Activated naive CD4-positive, alpha-beta T cell treated with anti-CD3 and anti-CD28 coated beads for 36 hours (primary cell): Measurements from ENCODE around the gene HES2. TPM values are rescaled to one million over a fixed set of nuclear protein-coding genes. Genes with fewer than 3 reads are reported as not detected.
"Not testable (repeated sequence)": the region's sequence is repeated elsewhere in the genome, so short reads cannot be mapped to it uniquely, and the experiment has no call there.

Experiments used
- CTCF ChIA-PET: fragments of 350-600 bp; sonication (Branson Sonifier 250); formaldehyde crosslinking; loops from one replicate; lab custom pipeline; 2021; ENCODE audit warnings: antibody characterized with exemption; lab: Charles Lee
- DNase-seq: peaks from one replicate; pipeline ENCODE4 v3.0.0-alpha.2; 2020
- H3K27ac Mint-ChIP-seq: one replicate; pipeline ENCODE4 v1.8.0; 2021; ENCODE audit warnings: mild to moderate bottlenecking, mixed read lengths
- H3K27me3 Mint-ChIP-seq: one replicate; pipeline ENCODE4 v1.8.0; 2021; ENCODE audit warnings: low read depth, mixed read lengths
- H3K36me3 Mint-ChIP-seq: one replicate; pipeline ENCODE4 v1.8.0; 2021; ENCODE audit warnings: low read depth, mixed read lengths
- H3K4me1 Mint-ChIP-seq: one replicate; pipeline ENCODE4 v1.8.0; 2021; ENCODE audit warnings: low read depth, mixed read lengths
- H3K4me3 Mint-ChIP-seq: one replicate; pipeline ENCODE4 v1.8.0; 2021; ENCODE audit warnings: mild to moderate bottlenecking, moderate library complexity, mixed read lengths
- H3K9me3 Mint-ChIP-seq: one replicate; pipeline ENCODE4 v1.8.0; 2021; ENCODE audit warnings: mixed read lengths
- intact Hi-C: fragments of 100-400 bp; cut with micrococcal nuclease; formaldehyde crosslinking; loops from one replicate; pipeline ENCODE4 v1.15.1; 2023
- total RNA-seq, 2 experiments: library from RNA; stranded (reverse); gene quantifications; one replicate each; pipeline ENCODE4 v1.2.3, GENCODE V29; 2021

Gene HES2
- total RNA-seq, 2 experiments from 2014 or later: 0.14 to 0.74 TPM

GRCh38 chr1:6409053-6409452 is 10.7 kb downstream of the HES2 start:
- no peak overlapping the region for H3K4me3 Mint-ChIP-seq
- DNase-seq: no peak
- no peak overlapping the region for H3K27ac Mint-ChIP-seq
- CTCF ChIA-PET: interaction anchor here (0.7 to 1.4 kb wide), 2 partner anchors 29 to 61 kb away, joined by 3 read pairs; no protein-coding TSS in a partner anchor
- H3K9me3 Mint-ChIP-seq: no peaks in the 10 kb centered on the region
- peaks cover 2% of the 10 kb centered on the region for H3K4me1 Mint-ChIP-seq
- H3K36me3 Mint-ChIP-seq: no peaks in the 10 kb centered on the region
- peaks cover 10% of the 10 kb centered on the region for H3K27me3 Mint-ChIP-seq
- intact Hi-C loops: no loop called here

DNA sequence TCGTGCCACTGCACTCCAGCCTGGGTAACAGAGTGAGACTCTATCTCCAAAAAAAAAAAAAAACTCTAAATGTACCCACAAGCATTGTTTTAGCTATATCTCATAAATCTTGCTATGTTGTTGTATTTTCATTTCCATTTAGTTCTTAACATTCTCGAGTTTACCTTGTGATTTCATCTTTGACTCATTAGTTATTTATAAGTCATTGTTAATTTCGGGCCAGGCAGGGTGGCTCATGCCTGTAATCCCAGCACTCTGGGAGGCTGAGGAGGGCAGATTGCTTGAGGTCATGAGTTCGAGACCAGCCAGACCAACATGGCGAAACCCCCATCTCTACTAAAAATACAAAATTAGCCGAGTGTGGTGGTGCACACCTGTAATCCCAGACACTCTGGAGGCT is 11.7 kb downstream of the HES2 start:
- no peak for DNase-seq
- no peak overlapping the region for H3K27ac Mint-ChIP-seq
- H3K9me3 Mint-ChIP-seq: no peaks in the 10 kb centered on the region
- H3K36me3 Mint-ChIP-seq: no peaks in the 10 kb centered on the region
- no peak overlapping the region for H3K4me3 Mint-ChIP-seq
- H3K4me1 Mint-ChIP-seq: peaks cover 3% of the 10 kb centered on the region
- intact Hi-C loops: no loop called here
- CTCF ChIA-PET: interaction anchor here (0.8 to 1.5 kb wide), 3 partner anchors 30 to 81 kb away, joined by 3 to 5 read pairs (median 3); no protein-coding TSS in a partner anchor
- peaks cover 10% of the 10 kb centered on the region for H3K27me3 Mint-ChIP-seq

DNA sequence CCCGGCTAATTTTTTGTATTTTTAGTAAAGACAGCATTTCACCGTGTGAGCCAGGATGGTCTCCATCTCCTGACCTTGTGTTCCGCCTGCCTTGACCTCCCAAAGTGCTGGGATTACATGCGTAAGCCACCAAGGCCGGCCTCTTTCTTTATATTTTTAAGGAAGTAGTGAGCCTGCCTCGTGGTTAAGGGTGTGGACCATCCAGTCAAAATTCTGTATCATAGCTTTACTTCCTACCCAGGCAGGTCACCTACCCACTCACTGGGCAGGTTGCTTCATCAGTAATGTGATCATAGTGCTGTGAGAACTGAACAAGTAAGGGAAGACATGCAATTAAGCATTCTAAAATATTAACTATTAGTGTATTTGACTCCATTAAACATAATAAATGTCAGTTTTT is 18.0 kb downstream of the HES2 start:
- Mint-ChIP-seq H3K36me3 (no peaks in the 10 kb centered on the region), H3K27me3 (no peaks in the 10 kb centered on the region), H3K27ac (no peak overlapping the region), H3K4me3 (no peak overlapping the region), H3K4me1 (peaks cover 3% of the 10 kb centered on the region), H3K9me3 (no peaks in the 10 kb centered on the region)
- intact Hi-C loops: no loop called here
- CTCF ChIA-PET: interaction anchor here (0.5 to 5.8 kb wide), 6 partner anchors 26 to 154 kb away, joined by 3 to 49 read pairs (median 4); no protein-coding TSS in a partner anchor
- no peak for DNase-seq

DNA sequence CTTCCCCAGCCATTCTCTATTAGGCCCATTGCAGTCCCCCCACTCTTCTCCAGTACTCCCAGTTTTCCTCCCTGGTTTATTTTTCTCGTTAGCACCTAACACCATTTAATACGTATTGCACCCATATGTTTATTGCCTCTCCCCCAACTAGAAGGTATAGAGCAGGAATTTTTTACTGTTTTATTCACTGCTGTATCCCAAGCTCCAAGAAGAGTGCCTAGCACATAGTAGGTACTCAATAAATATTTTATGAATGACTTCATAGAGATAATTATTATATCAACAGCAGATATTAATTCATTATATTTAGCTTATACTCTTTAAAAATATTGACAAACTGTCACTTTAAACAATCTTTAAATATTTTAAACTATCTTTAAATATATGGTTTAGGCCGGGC is 20.4 kb downstream of the HES2 start:
- Mint-ChIP-seq H3K4me3 (no peak overlapping the region), H3K27me3 (no peaks in the 10 kb centered on the region), H3K27ac (no peak overlapping the region), H3K4me1 (peaks cover 9% of the 10 kb centered on the region), H3K36me3 (no peaks in the 10 kb centered on the region), H3K9me3 (no peaks in the 10 kb centered on the region)
- intact Hi-C loops: no loop called here
- CTCF ChIA-PET: interaction anchor here (0.9 to 1.7 kb wide), 4 partner anchors 37 to 55 kb away, joined by 3 to 5 read pairs (median 4); no protein-coding TSS in a partner anchor
- no peak for DNase-seq

DNA sequence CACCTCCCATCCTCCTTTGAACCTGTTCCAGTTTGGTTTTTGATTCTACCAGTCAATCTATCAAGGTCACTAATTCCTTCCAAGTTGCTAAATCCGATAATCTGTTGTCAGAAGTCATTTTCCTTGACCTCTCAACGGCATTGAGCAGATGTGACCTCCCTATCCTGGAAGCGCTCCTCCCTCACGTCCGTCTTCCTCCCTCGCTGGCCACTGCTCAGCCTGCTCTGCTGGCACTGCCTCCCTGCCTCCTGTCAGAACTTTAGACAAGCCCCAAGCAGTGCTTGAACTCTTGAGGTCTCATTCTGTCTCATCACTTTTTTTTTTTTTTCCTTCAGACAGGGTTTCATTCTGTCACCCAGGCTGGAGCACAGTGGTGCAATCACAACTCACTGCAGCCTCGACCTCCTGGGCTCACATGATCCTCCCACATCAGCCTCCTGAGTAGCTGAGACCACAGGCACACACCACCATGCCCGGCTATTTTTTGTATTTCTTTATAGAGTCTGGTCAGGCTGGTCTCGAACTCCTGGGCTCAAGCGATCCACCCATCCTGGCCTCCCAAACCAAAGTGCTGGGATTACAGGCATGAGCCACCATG is 21.8 kb downstream of the HES2 start:
- Mint-ChIP-seq H3K4me3 (no peak overlapping the region), H3K9me3 (no peaks in the 10 kb centered on the region), H3K27me3 (no peaks in the 10 kb centered on the region), H3K4me1 (peaks cover 11% of the 10 kb centered on the region), H3K36me3 (peaks cover 1% of the 10 kb centered on the region), H3K27ac (no peak overlapping the region)
- no peak for DNase-seq
- intact Hi-C loops: loop anchor here (2.0 kb wide), 1 partner anchor 151 kb away; no protein-coding TSS in a partner anchor
- CTCF ChIA-PET: interaction anchor here (0.8 to 5.2 kb wide), 5 partner anchors 8 to 151 kb away, joined by 3 to 31 read pairs (median 9); no protein-coding TSS in a partner anchor

DNA sequence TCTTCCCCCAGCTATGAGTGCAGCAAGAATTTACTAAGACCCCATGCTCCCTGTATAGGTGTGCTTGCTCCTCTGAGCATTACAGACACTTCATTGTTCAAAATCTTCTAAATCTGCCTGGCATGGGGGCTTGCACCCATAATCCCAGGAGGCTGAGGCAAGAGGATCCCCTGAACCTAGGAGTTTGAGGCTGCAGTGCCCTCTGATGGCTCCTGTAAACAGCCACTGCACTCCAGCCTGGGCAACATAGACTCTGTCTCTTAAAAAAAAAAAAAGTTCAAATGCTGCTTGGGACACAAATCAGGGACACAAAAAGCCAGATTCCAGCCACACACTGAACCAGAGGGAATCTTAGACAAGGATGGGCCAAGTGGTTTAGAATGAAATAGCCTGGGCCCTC is 22.7 kb downstream of the HES2 start:
- no peak overlapping the region for H3K27ac Mint-ChIP-seq
- no peaks in the 10 kb centered on the region for H3K27me3 Mint-ChIP-seq
- intact Hi-C loops: loop anchor here (2.0 kb wide), 1 partner anchor 150 kb away; no protein-coding TSS in a partner anchor
- H3K36me3 Mint-ChIP-seq: peaks cover 4% of the 10 kb centered on the region
- H3K4me3 Mint-ChIP-seq: no peak overlapping the region
- no peaks in the 10 kb centered on the region for H3K9me3 Mint-ChIP-seq
- CTCF ChIA-PET: interaction anchor here (0.8 to 5.2 kb wide), 8 partner anchors 9 to 150 kb away, joined by 3 to 31 read pairs (median 6); no protein-coding TSS in a partner anchor
- peak; percentile 48 for DNase-seq
- peaks cover 17% of the 10 kb centered on the region for H3K4me1 Mint-ChIP-seq

DNA sequence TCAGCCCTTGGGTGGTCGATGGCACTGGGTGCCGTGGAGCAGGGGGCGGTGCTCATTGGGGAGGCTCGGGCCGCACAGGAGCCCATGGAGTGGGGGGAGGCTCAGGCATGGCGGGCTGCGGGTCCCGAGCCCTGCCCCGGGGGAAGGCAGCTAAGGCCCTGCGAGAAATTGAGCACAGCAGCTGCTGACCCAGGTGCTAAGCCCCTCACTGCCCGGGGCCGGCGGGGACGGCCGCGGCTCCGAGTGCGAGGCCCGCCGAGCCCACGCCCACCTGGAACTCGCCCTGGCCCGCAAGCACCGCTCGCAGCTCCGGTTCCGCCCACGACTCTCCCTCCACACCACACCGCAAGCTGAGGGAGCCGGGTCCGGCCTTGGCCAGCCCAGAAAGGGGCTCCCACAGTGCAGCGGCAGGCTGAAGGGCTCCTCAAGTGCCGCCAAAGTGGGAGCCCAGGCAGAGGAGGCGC is 23.9 kb downstream of the HES2 start:
- intact Hi-C loops: loop anchor here (2.0 kb wide), 1 partner anchor 149 kb away; no protein-coding TSS in a partner anchor
- DNase-seq, H3K9me3 Mint-ChIP-seq, H3K27me3 Mint-ChIP-seq, H3K36me3 Mint-ChIP-seq, H3K4me3 Mint-ChIP-seq, H3K27ac Mint-ChIP-seq: not testable (repeated sequence)
- H3K4me1 Mint-ChIP-seq: peaks cover 19% of the 10 kb centered on the region
- CTCF ChIA-PET: interaction anchor here (0.9 to 5.2 kb wide), 5 partner anchors 10 to 149 kb away, joined by 4 to 31 read pairs (median 9); no protein-coding TSS in a partner anchor

GRCh38 chr1:6395130-6395529 is 24.6 kb downstream of the HES2 start:
- CTCF ChIA-PET: interaction anchor here (1.4 to 5.2 kb wide), 6 partner anchors 28 to 149 kb away, joined by 5 to 31 read pairs (median 6); no protein-coding TSS in a partner anchor
- DNase-seq, H3K36me3 Mint-ChIP-seq, H3K27me3 Mint-ChIP-seq, intact Hi-C loops, H3K9me3 Mint-ChIP-seq: not testable (repeated sequence)
- peak overlapping the region; percentile 41 for H3K4me3 Mint-ChIP-seq
- H3K27ac Mint-ChIP-seq: peak overlapping the region; percentile 25
- peaks cover 20% of the 10 kb centered on the region for H3K4me1 Mint-ChIP-seq

DNA sequence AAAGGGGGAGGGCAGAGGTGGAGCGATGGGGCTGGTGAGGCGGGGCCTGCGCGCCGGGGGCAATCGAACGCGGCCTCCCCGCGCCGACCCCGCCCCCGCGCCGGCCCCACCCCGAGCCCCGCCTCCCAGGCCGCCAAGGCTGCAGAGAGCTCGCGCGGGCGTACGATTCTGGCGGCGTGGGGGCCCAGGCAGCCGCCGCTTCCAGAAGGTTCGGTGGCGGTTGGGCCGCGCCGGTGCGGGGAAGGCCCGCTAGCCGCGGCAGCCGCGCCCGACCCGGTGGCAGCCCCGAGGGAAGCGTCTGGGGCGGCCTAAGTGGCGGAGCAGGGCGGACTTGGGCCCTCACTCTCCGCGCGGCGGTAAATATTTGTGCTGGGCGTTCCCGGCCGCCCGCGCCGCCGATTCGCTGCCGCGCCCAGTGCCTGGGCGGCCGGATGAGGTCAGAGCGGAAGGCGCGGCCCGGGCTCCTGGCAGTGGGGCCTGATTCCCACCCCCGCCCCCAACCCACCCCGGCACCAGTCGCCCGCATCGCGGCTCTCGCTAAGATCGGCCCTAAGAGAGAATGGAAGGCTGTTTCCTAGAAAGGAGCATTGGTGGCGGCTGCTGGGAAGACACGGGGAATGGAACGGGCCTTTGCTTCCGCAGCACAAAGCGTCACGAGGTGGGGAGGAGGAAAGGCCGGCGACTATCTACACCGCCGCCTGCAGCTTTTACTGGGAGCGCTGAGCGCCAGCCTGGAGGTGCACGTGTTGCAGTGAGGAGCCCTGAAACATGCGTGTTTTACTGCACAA is 26.1 kb downstream of the HES2 start, which contains the start of gene ACOT7:
TSS of gene ACOT7 (minus strand) at position 368 of the 788 bp plus-strand sequence. CDS start 368 bp downstream, outside the sequence.
- H3K27ac Mint-ChIP-seq: peak within 1 kb of the TSS; percentile 84
- CTCF ChIA-PET: interaction anchor here (0.9 to 5.2 kb wide), 9 partner anchors 11 to 155 kb away, joined by 3 to 31 read pairs (median 5); no protein-coding TSS in a partner anchor
- H3K9me3 Mint-ChIP-seq: no peaks in the 10 kb centered on the region
- peak within 1 kb of the TSS; percentile 81 for H3K4me3 Mint-ChIP-seq
- DNase-seq: peak; percentile 94
- peaks cover 4% of the 10 kb centered on the region for H3K36me3 Mint-ChIP-seq
- H3K4me1 Mint-ChIP-seq: peaks cover 21% of the 10 kb centered on the region
- no peaks in the 10 kb centered on the region for H3K27me3 Mint-ChIP-seq
- intact Hi-C loops: loop anchor here (1.0 to 2.0 kb wide), 6 partner anchors 28 to 366 kb away; partner anchors contain the start of genes KLHL21 and RPL22

GRCh38 chr1:6392809-6393399 is 26.8 kb downstream of the HES2 start:
- H3K9me3 Mint-ChIP-seq: no peaks in the 10 kb centered on the region
- peaks cover 21% of the 10 kb centered on the region for H3K4me1 Mint-ChIP-seq
- H3K36me3 Mint-ChIP-seq: peaks cover 4% of the 10 kb centered on the region
- no peak overlapping the region for H3K27ac Mint-ChIP-seq
- no peak for DNase-seq
- H3K27me3 Mint-ChIP-seq: no peaks in the 10 kb centered on the region
- CTCF ChIA-PET: interaction anchor here (0.7 to 5.2 kb wide), 8 partner anchors 11 to 365 kb away, joined by 3 to 31 read pairs (median 3); no protein-coding TSS in a partner anchor
- intact Hi-C loops: loop anchor here (1.0 to 2.0 kb wide), 6 partner anchors 28 to 366 kb away; partner anchors contain the start of genes KLHL21 and RPL22
- peak overlapping the region; percentile 81 for H3K4me3 Mint-ChIP-seq
